Activated naive CD8-positive, alpha-beta T cell treated with anti-CD3 and anti-CD28 coated beads, Interleukin-2, amount 50 U/mL, for 24 hours (primary cell): Measurements from ENCODE around the gene CCDC50.

Experiments used
- ATAC-seq: fragments of 150-1000 bp; cut with Tn5 transposase; one replicate; pipeline ENCODE4 v1.10.0; 2021
- DNase-seq: peaks from one replicate; pipeline ENCODE4 v3.0.0; 2021
- H3K27ac Mint-ChIP-seq: one replicate; pipeline ENCODE4 v1.8.0; 2021; ENCODE audit warnings: mild to moderate bottlenecking, mixed read lengths
- H3K27me3 Mint-ChIP-seq: one replicate; pipeline ENCODE4 v1.8.0; 2021; ENCODE audit warnings: mixed read lengths
- H3K36me3 Mint-ChIP-seq: one replicate; pipeline ENCODE4 v1.8.0; 2021; ENCODE audit warnings: low read depth, mixed read lengths
- H3K4me1 Mint-ChIP-seq: one replicate; pipeline ENCODE4 v1.8.0; 2021; ENCODE audit warnings: mixed read lengths
- H3K4me3 Mint-ChIP-seq: one replicate; pipeline ENCODE4 v1.8.0; 2021; ENCODE audit warnings: mild to moderate bottlenecking, moderate library complexity, mixed read lengths
- H3K9me3 Mint-ChIP-seq: one replicate; pipeline ENCODE4 v1.8.0; 2021; ENCODE audit warnings: mixed read lengths

CCDC50 gene

DNA sequence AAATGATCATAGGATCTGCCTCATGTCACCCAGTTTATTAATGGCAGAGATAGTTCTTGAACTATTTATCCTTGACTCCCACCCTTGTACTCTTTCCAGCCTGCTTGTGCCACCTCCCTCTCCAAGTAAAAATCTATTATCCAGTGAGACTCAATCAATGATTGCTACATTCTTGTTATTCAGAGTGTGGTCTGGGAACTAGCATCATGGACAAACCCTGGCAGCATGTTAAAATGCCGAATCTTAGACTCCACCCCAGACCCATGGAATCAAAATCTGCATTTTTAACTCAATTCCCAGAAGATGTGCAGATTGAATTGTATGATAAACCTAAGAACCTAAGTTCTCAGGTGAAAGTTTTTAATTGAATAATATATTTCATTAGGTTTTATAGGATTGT lies 97.1 kb downstream of the CCDC50 start:
- Mint-ChIP-seq H3K27me3 (peaks cover 2% of the 10 kb centered on the region), H3K4me1 (no peaks in the 10 kb centered on the region), H3K36me3 (no peaks in the 10 kb centered on the region), H3K9me3 (no peaks in the 10 kb centered on the region), H3K27ac (no peak overlapping the region), H3K4me3 (no peak overlapping the region)
- DNase-seq: no peak
- no peak for ATAC-seq

DNA sequence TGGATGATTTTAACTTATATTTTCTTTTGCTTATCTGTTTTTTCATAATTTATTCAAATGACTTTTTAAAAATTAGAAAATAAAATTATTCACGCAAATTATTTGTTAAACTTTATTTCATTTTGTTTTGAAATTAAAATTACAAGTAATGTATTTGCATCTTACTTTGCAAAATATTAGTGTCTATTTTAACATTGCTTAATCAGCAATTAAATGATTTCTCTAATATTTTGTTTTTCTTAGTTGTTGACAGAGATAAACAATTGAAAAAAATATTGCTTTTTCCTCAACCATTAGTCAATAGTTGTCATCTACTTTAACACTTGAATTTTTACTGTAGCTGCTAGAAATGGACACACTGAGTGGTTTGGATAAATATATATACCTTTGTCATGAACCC lies 99.0 kb downstream of the CCDC50 start:
- no peak for DNase-seq
- no peak for ATAC-seq
- H3K9me3 Mint-ChIP-seq: no peaks in the 10 kb centered on the region
- no peaks in the 10 kb centered on the region for H3K27me3 Mint-ChIP-seq
- H3K4me3 Mint-ChIP-seq: no peak overlapping the region
- no peak overlapping the region for H3K27ac Mint-ChIP-seq
- no peaks in the 10 kb centered on the region for H3K36me3 Mint-ChIP-seq
- no peaks in the 10 kb centered on the region for H3K4me1 Mint-ChIP-seq

DNA sequence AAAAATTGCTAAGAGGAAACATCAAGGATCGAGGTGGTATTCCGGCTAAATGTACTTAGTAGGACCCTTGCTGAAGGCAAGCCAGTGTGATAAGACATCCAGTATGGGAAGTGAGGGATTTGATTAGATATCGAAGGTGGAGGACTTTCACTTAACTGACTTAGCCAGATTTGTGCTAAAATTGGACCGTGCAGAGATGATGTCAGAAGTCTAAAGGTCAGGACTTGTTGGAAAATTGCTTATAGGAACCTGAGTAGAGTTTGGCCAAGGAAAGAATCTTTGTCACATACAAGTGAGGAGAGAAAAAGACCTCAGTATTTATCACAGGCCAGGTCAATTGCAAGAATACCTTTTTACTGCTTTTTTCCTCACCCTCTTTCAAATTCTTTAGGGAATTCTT lies 100.9 kb downstream of the CCDC50 start:
- H3K36me3 Mint-ChIP-seq: no peaks in the 10 kb centered on the region
- H3K9me3 Mint-ChIP-seq: no peaks in the 10 kb centered on the region
- H3K4me1 Mint-ChIP-seq: no peaks in the 10 kb centered on the region
- no peak for DNase-seq
- no peak for ATAC-seq
- no peak overlapping the region for H3K27ac Mint-ChIP-seq
- H3K27me3 Mint-ChIP-seq: no peaks in the 10 kb centered on the region
- H3K4me3 Mint-ChIP-seq: no peak overlapping the region

GRCh38 chr3:191431160-191431822 lies 102.1 kb downstream of the CCDC50 start:
- H3K4me1 Mint-ChIP-seq: no peaks in the 10 kb centered on the region
- DNase-seq: no peak
- H3K4me3 Mint-ChIP-seq: no peak overlapping the region
- H3K36me3 Mint-ChIP-seq: no peaks in the 10 kb centered on the region
- no peaks in the 10 kb centered on the region for H3K9me3 Mint-ChIP-seq
- no peak for ATAC-seq
- no peak overlapping the region for H3K27ac Mint-ChIP-seq
- H3K27me3 Mint-ChIP-seq: no peaks in the 10 kb centered on the region

- DNase-seq (no peak), ATAC-seq (no peak)
- Mint-ChIP-seq H3K36me3 (no peaks in the 10 kb centered on the region), H3K9me3 (no peaks in the 10 kb centered on the region), H3K4me3 (no peak overlapping the region), H3K27me3 (no peaks in the 10 kb centered on the region), H3K27ac (no peak overlapping the region), H3K4me1 (no peaks in the 10 kb centered on the region)
Observed at GRCh38 chr3:191432162-191432561, 103.0 kb downstream of the CCDC50 start.

DNA sequence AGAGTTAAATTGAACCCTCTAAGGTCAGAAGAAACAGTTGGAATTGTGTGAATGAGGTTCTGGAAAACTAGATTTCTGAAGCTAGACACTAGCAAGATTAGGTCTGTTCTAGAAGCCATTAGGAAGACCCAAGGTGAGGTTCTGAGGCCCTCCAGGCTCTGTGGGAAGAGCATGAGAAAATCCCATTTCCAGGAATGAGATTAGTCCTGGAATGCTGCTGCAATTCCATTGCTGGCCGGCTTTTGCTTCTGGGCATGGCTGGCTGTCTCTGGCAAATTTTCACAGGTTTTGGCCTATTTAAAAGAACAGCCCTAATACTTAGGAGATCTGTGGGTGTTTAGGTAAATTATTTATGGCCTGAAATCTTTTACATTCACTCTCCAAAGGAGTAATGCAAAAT lies 104.8 kb downstream of the CCDC50 start:
- ATAC-seq: no peak
- no peaks in the 10 kb centered on the region for H3K27me3 Mint-ChIP-seq
- H3K4me1 Mint-ChIP-seq: no peaks in the 10 kb centered on the region

GRCh38 chr3:191435981-191436380 lies 106.8 kb downstream of the CCDC50 start:
- Mint-ChIP-seq H3K4me1 (no peaks in the 10 kb centered on the region), H3K27ac (no peak overlapping the region), H3K27me3 (no peaks in the 10 kb centered on the region), H3K36me3 (no peaks in the 10 kb centered on the region), H3K4me3 (no peak overlapping the region), H3K9me3 (peaks cover 6% of the 10 kb centered on the region)
- ATAC-seq (no peak), DNase-seq (no peak)

More for the DNA sequence above, 104.8 kb downstream of the CCDC50 start:
- H3K4me3 Mint-ChIP-seq: no peak overlapping the region
- no peak overlapping the region for H3K27ac Mint-ChIP-seq
- no peaks in the 10 kb centered on the region for H3K36me3 Mint-ChIP-seq
- no peak for DNase-seq
- H3K9me3 Mint-ChIP-seq: no peaks in the 10 kb centered on the region

GRCh38 chr3:191438150-191438814 lies 109.1 kb downstream of the CCDC50 start:
- no peaks in the 10 kb centered on the region for H3K27me3 Mint-ChIP-seq
- ATAC-seq (no peak), DNase-seq (no peak)
- H3K4me3 Mint-ChIP-seq: no peak overlapping the region
- no peak overlapping the region for H3K27ac Mint-ChIP-seq
- H3K36me3 Mint-ChIP-seq: no peaks in the 10 kb centered on the region
- H3K9me3 Mint-ChIP-seq: peaks cover 6% of the 10 kb centered on the region
- no peaks in the 10 kb centered on the region for H3K4me1 Mint-ChIP-seq

DNA sequence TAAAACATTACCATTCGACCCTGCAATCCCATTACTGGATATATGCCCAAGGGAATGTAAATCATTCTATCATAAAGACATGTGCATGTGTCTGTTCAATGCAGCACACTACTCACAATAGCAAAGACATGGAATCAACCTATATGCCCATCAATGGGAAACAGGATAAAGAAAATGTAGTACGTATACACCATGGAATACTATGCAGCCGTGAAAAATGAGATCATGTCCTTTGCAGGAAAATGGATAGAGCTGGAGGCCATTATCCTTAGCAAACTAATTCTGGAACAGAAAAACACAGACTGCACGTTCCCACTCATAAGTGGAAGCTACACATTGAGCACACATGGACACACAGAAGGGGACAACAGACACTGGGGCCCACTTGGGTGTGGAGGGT lies 111.3 kb downstream of the CCDC50 start:
- Mint-ChIP-seq H3K27ac (no peak overlapping the region), H3K4me1 (no peaks in the 10 kb centered on the region), H3K36me3 (no peaks in the 10 kb centered on the region), H3K27me3 (no peaks in the 10 kb centered on the region), H3K9me3 (peaks cover 6% of the 10 kb centered on the region), H3K4me3 (no peak overlapping the region)
- no peak for ATAC-seq
- no peak for DNase-seq

DNA sequence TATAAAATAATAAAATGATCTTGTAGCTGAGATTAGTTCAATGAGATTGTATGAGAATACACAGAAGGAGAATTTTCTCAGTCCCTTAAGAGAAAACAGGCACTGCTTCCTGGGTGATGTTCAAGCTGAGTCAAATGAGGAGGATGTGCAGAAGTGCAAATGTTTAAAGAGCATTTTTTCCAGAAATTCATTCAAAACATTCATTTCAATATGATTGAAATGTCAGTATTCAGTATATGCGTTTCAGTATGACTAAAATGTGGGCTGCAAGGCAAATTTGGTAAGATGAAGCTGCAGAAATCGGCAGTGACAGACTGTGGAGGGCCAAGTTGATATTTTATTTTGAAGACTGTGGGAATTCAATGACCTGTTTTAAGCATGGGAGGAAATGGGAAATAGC lies 112.5 kb downstream of the CCDC50 start:
- Mint-ChIP-seq H3K4me1 (no peaks in the 10 kb centered on the region), H3K9me3 (peaks cover 6% of the 10 kb centered on the region), H3K36me3 (no peaks in the 10 kb centered on the region), H3K4me3 (no peak overlapping the region), H3K27ac (no peak overlapping the region), H3K27me3 (no peaks in the 10 kb centered on the region)
- ATAC-seq (no peak), DNase-seq (no peak)

GRCh38 chr3:191444569-191444968 lies 115.4 kb downstream of the CCDC50 start:
- Mint-ChIP-seq H3K27ac (no peak overlapping the region), H3K27me3 (no peaks in the 10 kb centered on the region), H3K4me1 (no peaks in the 10 kb centered on the region), H3K4me3 (no peak overlapping the region), H3K9me3 (peaks cover 10% of the 10 kb centered on the region), H3K36me3 (no peaks in the 10 kb centered on the region)
- ATAC-seq (no peak), DNase-seq (no peak)
